Upper lobe of left lung (tissue), 6 donors: ENCODE results near the gene LRRC23. TPM values are rescaled to one million over a fixed set of nuclear protein-coding genes. Genes with fewer than 3 reads are reported as not detected.
"Not testable (repeated sequence)": the region's sequence is repeated elsewhere in the genome, so short reads cannot be mapped to it uniquely, and the experiment has no call there.

Experiments used
- ATAC-seq, 2 donors: fragments of 200-7000 bp; cut with Tn5 transposase; one replicate each; pipeline ENCODE4 v1.9.1; 2022; ENCODE audit warnings: mild to moderate bottlenecking in 2 of 2, moderate library complexity in 2 of 2; ENCODE audit not compliant: low FRiP score in 2 of 2
- DNase-seq, 2 donors: peaks; one replicate each; pipeline ENCODE4 v3.0.0-alpha.2; 2019 to 2020
- H3K27ac ChIP-seq, 4 donors: fragments of 200-600 bp; sonication (generic); one replicate each; pipeline ENCODE4 v1.5.1; 2016 to 2019
- H3K27me3 ChIP-seq, 4 donors: fragments of 200-600 bp; sonication (generic); one replicate each; pipeline ENCODE4 v1.5.1; 2017 to 2019
- H3K36me3 ChIP-seq, 4 donors: fragments of 200-600 bp; sonication (generic); one replicate each; pipeline ENCODE4 v1.5.1; 2016 to 2019
- H3K4me1 ChIP-seq, 4 donors: fragments of 200-600 bp; sonication (generic); one replicate each; pipeline ENCODE4 v1.5.1; 2018 to 2019
- H3K4me3 ChIP-seq, 4 donors: fragments of 200-600 bp; sonication (generic); one replicate each; pipeline ENCODE4 v1.5.1; 2017 to 2019; ENCODE audit warnings: mild to moderate bottlenecking in 2 of 4, moderate library complexity in 1 of 4
- H3K9me3 ChIP-seq, 4 donors: fragments of 200-600 bp; sonication (generic); one replicate each; pipeline ENCODE4 v1.5.1; 2018 to 2019
- CTCF ChIP-seq, 6 experiments: fragments of 450-650 bp in 4 of 6; fragments of 200-600 bp in 2 of 6; sonication (generic) in 2 of 6; IDR thresholded peaks; one replicate each; pipeline ENCODE4 v1.5.1; 2016 to 2019; ENCODE audit warnings: antibody characterized with exemption in 6 of 6
- EP300 ChIP-seq, 4 donors: sonication (generic); formaldehyde crosslinking; IDR thresholded peaks; one replicate each; pipeline ENCODE4 v1.5.1; 2017; ENCODE audit warnings: antibody characterized with exemption in 4 of 4, control low read depth in 2 of 4
- POLR2A ChIP-seq, 4 donors: fragments of 450-650 bp; IDR thresholded peaks; one replicate each; pipeline ENCODE4 v1.5.1; 2016 to 2017; ENCODE audit warnings: antibody characterized with exemption in 4 of 4, mild to moderate bottlenecking in 2 of 4
- POLR2AphosphoS5 ChIP-seq, 2 donors: sonication (generic); formaldehyde crosslinking; IDR thresholded peaks; one replicate each; pipeline ENCODE4 v1.5.1; 2017; ENCODE audit warnings: antibody characterized with exemption in 2 of 2
- WGBS, 2 donors: methylation state at CpG; one replicate each; pipeline ENCODE4 v1.1.5; 2017 to 2018; 5-methylcytosine and 5-hydroxymethylcytosine counted together
- total RNA-seq, 6 donors: library from RNA; depleted of rRNA in 4 of 6; stranded (reverse); fragments of >200 nt in 4 of 6; gene quantifications; one replicate each; pipeline versions ENCODE4 v1.1.0 to v1.2.1, GENCODE V29; 2016 to 2021
- donor health status: DM: no; HTN: no; CAD: no; lungs with moderate emphysema.
- donor health status: DM: no; HTN: yes; CAD: no; lungs with severe emphysema.

LRRC23 gene
- total RNA-seq, 6 donors from 2014 or later: 12.0 to 83.2 (median 29.1) TPM

GRCh38 chr12:6873094-6874014 lies 31.3 kb upstream of the LRRC23 start, which contains the start of gene SPSB2:
TSS of gene SPSB2 (minus strand) at chr12:6873303. CDS start at chr12:6872901, 402 bp downstream.
- peak in 3 of 4 donors; percentile 46 to 92 (median 85) for TF ChIP-seq POLR2A (IDR thresholded peaks at IDR 0.05)
- TF ChIP-seq EP300 (IDR thresholded peaks at IDR 0.05): no peak
- TF ChIP-seq POLR2AphosphoS5 (IDR thresholded peaks at IDR 0.05): peak; percentile 54 to 82
- peak in 2 of 6 experiments; percentile 18 to 37 for TF ChIP-seq CTCF (IDR thresholded peaks at IDR 0.05)
- peak within 1 kb of the TSS; percentile 83 to 93 (median 92) for H3K27ac ChIP-seq
- peaks cover 39 to 58% (median 46%) of the 10 kb centered on the region in 4 donors for H3K4me1 ChIP-seq
- H3K4me3 ChIP-seq: peak within 1 kb of the TSS; percentile 71 to 90 (median 82)
- DNase-seq: peak; percentile 100
- H3K9me3 ChIP-seq: no peaks in the 10 kb centered on the region
- H3K36me3 ChIP-seq: peaks cover 3 to 24% (median 20%) of the 10 kb centered on the region in 4 donors
- WGBS, 2 donors: 0% methylated on average over 10 to 53 of the region's 66 CpGs
- peak; percentile 97 to 98 for ATAC-seq
- no peaks in the 10 kb centered on the region for H3K27me3 ChIP-seq

GRCh38 chr12:6874015-6874368 lies 30.6 kb upstream of the LRRC23 start:
- H3K27ac ChIP-seq: peak overlapping the region; percentile 83 to 93 (median 92)
- not testable (repeated sequence) for H3K27me3 ChIP-seq, DNase-seq, ATAC-seq, H3K9me3 ChIP-seq
- WGBS, 2 donors: 42 to 43% methylated on average over 9 of the region's 9 CpGs
- peak overlapping the region in 3 of 4 donors; percentile 71 to 90 (median 78) for H3K4me3 ChIP-seq
- peaks cover 33 to 51% (median 40%) of the 10 kb centered on the region in 4 donors for H3K4me1 ChIP-seq
- H3K36me3 ChIP-seq: peaks cover 3 to 24% (median 20%) of the 10 kb centered on the region in 4 donors

GRCh38 chr12:6879824-6880223 lies 24.8 kb upstream of the LRRC23 start:
- not testable (repeated sequence) for H3K27me3 ChIP-seq, H3K9me3 ChIP-seq, ATAC-seq, H3K4me3 ChIP-seq
- H3K4me1 ChIP-seq: peaks cover 0 to 13% (median under 1%) of the 10 kb centered on the region in 4 donors
- peak in 1 of 4 donors; percentile 48 for TF ChIP-seq EP300 (IDR thresholded peaks at IDR 0.05)
- DNase-seq: peak in 1 of 2 donors; percentile 74
- peaks cover 0 to 19% (median 17%) of the 10 kb centered on the region in 4 donors for H3K36me3 ChIP-seq
- WGBS, 2 donors: 52 to 78% methylated on average over 11 of the region's 11 CpGs
- H3K27ac ChIP-seq: peak overlapping the region; percentile 42 to 81 (median 66)

GRCh38 chr12:6883252-6883651 lies 21.4 kb upstream of the LRRC23 start:
- Histone ChIP-seq H3K27me3 (no peaks in the 10 kb centered on the region), H3K9me3 (no peaks in the 10 kb centered on the region), H3K27ac (no peak overlapping the region), H3K4me3 (no peak overlapping the region), H3K36me3 (peaks cover 0 to 16% (median 14%) of the 10 kb centered on the region in 4 donors), H3K4me1 (peaks cover 0 to 26% (median 6%) of the 10 kb centered on the region in 4 donors)
- WGBS, 2 donors: 95% methylated on average over 5 of the region's 5 CpGs
- TF ChIP-seq EP300 (IDR thresholded peaks at IDR 0.05) (no peak), CTCF (IDR thresholded peaks at IDR 0.05) (no peak), POLR2AphosphoS5 (IDR thresholded peaks at IDR 0.05) (no peak), POLR2A (IDR thresholded peaks at IDR 0.05) (no peak)
- DNase-seq: no peak
- ATAC-seq: no peak

GRCh38 chr12:6883683-6884082 lies 20.9 kb upstream of the LRRC23 start:
- DNase-seq (peak in 1 of 2 donors; percentile 44), ATAC-seq (no peak)
- Histone ChIP-seq H3K9me3 (no peaks in the 10 kb centered on the region), H3K36me3 (peaks cover 0 to 16% (median 14%) of the 10 kb centered on the region in 4 donors), H3K27me3 (no peaks in the 10 kb centered on the region), H3K4me1 (peaks cover 0 to 26% (median 7%) of the 10 kb centered on the region in 4 donors), H3K27ac (peak overlapping the region in 1 of 4 donors; percentile 21), H3K4me3 (no peak overlapping the region)
- no peak for TF ChIP-seq POLR2AphosphoS5 (IDR thresholded peaks at IDR 0.05)
- TF ChIP-seq POLR2A (IDR thresholded peaks at IDR 0.05): no peak
- no peak for TF ChIP-seq EP300 (IDR thresholded peaks at IDR 0.05)
- no peak for TF ChIP-seq CTCF (IDR thresholded peaks at IDR 0.05)
- WGBS, 2 donors: 80 to 86% methylated on average over 6 to 11 of the region's 11 CpGs
